OCI-LY7 (cell line): Measurements from ENCODE around the gene POU4F3. TPM values are rescaled to one million over a fixed set of nuclear protein-coding genes. Genes with fewer than 3 reads are reported as not detected.

Source experiments
- BruUV-seq: library from RNA; stranded (reverse); fragments of 400-500 nt; replicated peaks from 2 replicates; lab custom pipeline; 2021; lab: Mats Ljungman, UMichigan
- CTCF ChIA-PET: fragments of 300-600 bp; sonication (Branson Sonifier 250); formaldehyde crosslinking; loops from one replicate; lab custom pipeline; 2022; ENCODE audit warnings: antibody characterized with exemption; ENCODE audit not compliant: unreplicated experiment; lab: Charles Lee
- POLR2A ChIA-PET: fragments of 300-600 bp; sonication (Branson Sonifier 250); formaldehyde crosslinking; loops from one replicate; lab custom pipeline; 2022; ENCODE audit warnings: antibody characterized with exemption; lab: Charles Lee
- DNase-seq: peaks from one replicate; pipeline ENCODE4 v3.0.0-alpha.2; 2015; ENCODE audit warnings: low spot score
- H2AFZ ChIP-seq: fragments of 200-600 bp; sonication (generic), shearing (Covaris generic); 2 replicates; pipeline ENCODE4 v1.6.1; 2014; ENCODE audit warnings: mild to moderate bottlenecking, antibody characterized with exemption, low read length, moderate library complexity
- H3K27ac ChIP-seq: fragments of 200-600 bp; sonication (generic); 2 replicates; pipeline ENCODE4 v1.5.1; 2014; ENCODE audit warnings: mixed run types, low read depth, mild to moderate bottlenecking, moderate library complexity, low read length, inconsistent platforms; ENCODE audit not compliant: poor library complexity, severe bottlenecking
- H3K36me3 ChIP-seq: fragments of 200-600 bp; sonication (generic); 2 replicates; pipeline ENCODE4 v1.6.1; 2014; ENCODE audit warnings: mild to moderate bottlenecking, antibody characterized with exemption, low read length, moderate library complexity, mixed read lengths; ENCODE audit not compliant: insufficient read depth
- H3K4me1 ChIP-seq: fragments of 200-600 bp; sonication (generic); 2 replicates; pipeline ENCODE4 v1.5.1; 2014; ENCODE audit warnings: mild to moderate bottlenecking, low read length; ENCODE audit not compliant: insufficient read depth, poor library complexity, severe bottlenecking
- H3K4me2 ChIP-seq: fragments of 200-600 bp; sonication (generic); 2 replicates; pipeline ENCODE4 v1.6.1; 2014; ENCODE audit warnings: mild to moderate bottlenecking, low read length
- H3K4me3 ChIP-seq: fragments of 200-600 bp; sonication (generic); 2 replicates; pipeline ENCODE4 v1.5.1; 2014; ENCODE audit warnings: mild to moderate bottlenecking, low read depth, low read length; ENCODE audit not compliant: poor library complexity, severe bottlenecking
- H3K79me2 ChIP-seq: fragments of 200-600 bp; sonication (generic); 2 replicates; pipeline ENCODE4 v1.6.1; 2016; ENCODE audit warnings: low read depth, mild to moderate bottlenecking, low read length, moderate library complexity, mixed read lengths; ENCODE audit not compliant: insufficient read depth
- H3K9me2 ChIP-seq: fragments of 200-600 bp; sonication (generic); 2 replicates; pipeline ENCODE4 v1.6.1; 2016; ENCODE audit warnings: mild to moderate bottlenecking, low read length, mixed read lengths; ENCODE audit not compliant: insufficient read depth
- H3K9me3 ChIP-seq: fragments of 200-600 bp; sonication (generic); 2 replicates; pipeline ENCODE4 v1.6.1; 2014; ENCODE audit warnings: mild to moderate bottlenecking, mixed run types, low read length, mixed read lengths
- H4K20me1 ChIP-seq: fragments of 200-600 bp; sonication (generic); 2 replicates; pipeline ENCODE4 v1.6.1; 2014; ENCODE audit warnings: mild to moderate bottlenecking, antibody characterized with exemption, low read length, moderate library complexity, mixed read lengths; ENCODE audit not compliant: insufficient read depth
- EZH2phosphoT487 ChIP-seq: fragments of 200-600 bp; sonication (generic); IDR thresholded peaks from 2 replicates; pipeline ENCODE4 v1.6.1; 2018; ENCODE audit warnings: low read depth, borderline replicate concordance, mild to moderate bottlenecking, mixed run types, antibody characterized with exemption, low read length, moderate library complexity, mixed read lengths
- intact Hi-C: fragments of 100-400 bp; cut with micrococcal nuclease; formaldehyde crosslinking; loops from one replicate; pipeline ENCODE4 v1.10.0; 2022; ENCODE audit not compliant: unreplicated experiment
- total RNA-seq, 2 experiments: library from RNA; depleted of rRNA in 1 of 2; stranded (reverse); fragments of >200 nt in 1 of 2; shearing (Covaris generic) in 1 of 2; gene quantifications; 2 replicates each; pipeline ENCODE4 v1.2.3, GENCODE V29; 2014 to 2022
- TF ChIP-seq, protein P1 (sequence below): fragments of 200-600 bp; sonication (generic); conservative IDR thresholded peaks from 2 replicates; pipeline ENCODE4 v1.5.1; 2014; ENCODE audit warnings: mild to moderate bottlenecking, antibody characterized with exemption, low read length, moderate library complexity, mixed read lengths

POU4F3 gene
- total RNA-seq, 2 experiments from 2014 or later, result not detected

DNA sequence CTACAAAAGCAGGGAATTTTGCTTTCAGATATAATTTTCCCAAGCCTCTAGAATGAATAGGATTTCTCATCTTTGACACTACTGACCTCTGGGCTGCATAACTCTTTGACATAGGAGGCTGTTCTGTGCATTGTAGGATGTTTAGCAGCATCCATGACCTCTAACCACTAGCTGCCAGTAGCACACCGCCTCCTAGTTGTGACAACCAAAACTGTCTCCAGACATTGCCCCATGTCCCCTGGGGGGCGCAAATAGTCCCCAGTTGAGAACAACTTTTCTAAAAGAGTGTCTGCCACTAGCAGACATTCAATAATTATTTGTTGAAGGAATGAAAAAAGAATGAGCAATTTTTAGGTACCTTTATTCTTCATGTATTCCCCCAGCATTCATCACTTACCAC, 51.8 kb downstream of the POU4F3 start:
- no peaks in the 10 kb centered on the region for H3K9me3 ChIP-seq
- BruUV-seq, result no TSS peak
- no peaks in the 10 kb centered on the region for H3K36me3 ChIP-seq
- CTCF ChIA-PET, result no interaction called here
- H3K27ac ChIP-seq, result no peak overlapping the region
- no peak for TF ChIP-seq EZH2phosphoT487
- TF ChIP-seq, protein P1, sequence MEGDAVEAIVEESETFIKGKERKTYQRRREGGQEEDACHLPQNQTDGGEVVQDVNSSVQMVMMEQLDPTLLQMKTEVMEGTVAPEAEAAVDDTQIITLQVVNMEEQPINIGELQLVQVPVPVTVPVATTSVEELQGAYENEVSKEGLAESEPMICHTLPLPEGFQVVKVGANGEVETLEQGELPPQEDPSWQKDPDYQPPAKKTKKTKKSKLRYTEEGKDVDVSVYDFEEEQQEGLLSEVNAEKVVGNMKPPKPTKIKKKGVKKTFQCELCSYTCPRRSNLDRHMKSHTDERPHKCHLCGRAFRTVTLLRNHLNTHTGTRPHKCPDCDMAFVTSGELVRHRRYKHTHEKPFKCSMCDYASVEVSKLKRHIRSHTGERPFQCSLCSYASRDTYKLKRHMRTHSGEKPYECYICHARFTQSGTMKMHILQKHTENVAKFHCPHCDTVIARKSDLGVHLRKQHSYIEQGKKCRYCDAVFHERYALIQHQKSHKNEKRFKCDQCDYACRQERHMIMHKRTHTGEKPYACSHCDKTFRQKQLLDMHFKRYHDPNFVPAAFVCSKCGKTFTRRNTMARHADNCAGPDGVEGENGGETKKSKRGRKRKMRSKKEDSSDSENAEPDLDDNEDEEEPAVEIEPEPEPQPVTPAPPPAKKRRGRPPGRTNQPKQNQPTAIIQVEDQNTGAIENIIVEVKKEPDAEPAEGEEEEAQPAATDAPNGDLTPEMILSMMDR, result peak; percentile 70
- no peaks in the 10 kb centered on the region for H3K79me2 ChIP-seq
- intact Hi-C loops, result no loop called here
- no peak overlapping the region for H3K4me2 ChIP-seq
- H3K9me2 ChIP-seq, result no peaks in the 10 kb centered on the region
- H4K20me1 ChIP-seq, result no peaks in the 10 kb centered on the region
- H2AFZ ChIP-seq, result no peak overlapping the region
- no peak overlapping the region for H3K4me3 ChIP-seq
- DNase-seq, result no peak
- POLR2A ChIA-PET, result no interaction called here
- no peaks in the 10 kb centered on the region for H3K4me1 ChIP-seq

Other genes with a start within 250 kb of the POU4F3 start
- gene PLAC8L1, start 233.3 kb upstream of the POU4F3 start, total RNA-seq (2014; rRNA removed; shearing (Covaris generic)), result 0.28 and 1.3 TPM in 2 replicates
- 1.7 and 2.1 TPM in 2 replicates for gene PLAC8L1, start 233.3 kb upstream of the POU4F3 start, total RNA-seq (2022)
- gene LARS1, start 156.2 kb upstream of the POU4F3 start, total RNA-seq (2014; rRNA removed; shearing (Covaris generic)), result 147 and 177 TPM in 2 replicates
- gene LARS1, start 156.2 kb upstream of the POU4F3 start, total RNA-seq (2022), result 300 and 329 TPM in 2 replicates
- 19.4 and 20.9 TPM in 2 replicates for gene RBM27, start 135.2 kb upstream of the POU4F3 start, total RNA-seq (2014; rRNA removed; shearing (Covaris generic))
- 26.4 and 29.0 TPM in 2 replicates for gene RBM27, start 135.2 kb upstream of the POU4F3 start, total RNA-seq (2022)
- 115 and 136 TPM in 2 replicates for gene TCERG1, start 108.5 kb downstream of the POU4F3 start, total RNA-seq (2014; rRNA removed; shearing (Covaris generic))
- gene TCERG1, start 108.5 kb downstream of the POU4F3 start, total RNA-seq (2022), result 164 and 173 TPM in 2 replicates
- gene GPR151, start 177.4 kb downstream of the POU4F3 start, total RNA-seq (2014; rRNA removed; shearing (Covaris generic)), result not detected in 2 replicates
- not detected in 2 replicates for gene GPR151, start 177.4 kb downstream of the POU4F3 start, total RNA-seq (2022)